ENCODE measurements around the gene PPP2R5C.

Gene PPP2R5C

GRCh38 chr14:101814934-101815333 is 53.4 kb downstream of the PPP2R5C start (continued):
- no peak for TF ChIP-seq ZFP3 (CRISPR knock-in tag; IDR thresholded peaks at IDR 0.05)

- no peak for ATAC-seq
- TF ChIP-seq POU6F1 (CRISPR knock-in tag; IDR thresholded peaks at IDR 0.05; ENCODE audit: borderline replicate concordance, low read depth) (no peak), ESRRG (CRISPR knock-in tag; IDR thresholded peaks at IDR 0.05) (no peak), GLIS3 (CRISPR knock-in tag; IDR thresholded peaks at IDR 0.05) (no peak), TOX (CRISPR knock-in tag; IDR thresholded peaks at IDR 0.05; ENCODE audit: borderline replicate concordance) (no peak)
These were observed 54.5 kb downstream of the PPP2R5C start for GRCh38 chr14:101815994-101816393.

- no peak for TF ChIP-seq ZFP30 (CRISPR knock-in tag; IDR thresholded peaks at IDR 0.05)
- TF ChIP-seq TOX (CRISPR knock-in tag; IDR thresholded peaks at IDR 0.05; ENCODE audit: borderline replicate concordance) = no peak
- TF ChIP-seq TCF4 (CRISPR knock-in tag; IDR thresholded peaks at IDR 0.05; ENCODE audit: borderline replicate concordance) = no peak
- TF ChIP-seq ZFP3 (CRISPR knock-in tag; IDR thresholded peaks at IDR 0.05) = no peak
- TF ChIP-seq ZC3H10 (CRISPR knock-in tag; IDR thresholded peaks at IDR 0.05) = no peak
- TF ChIP-seq ISL1 (CRISPR knock-in tag; IDR thresholded peaks at IDR 0.05) = no peak
- TF ChIP-seq ZNF565 (CRISPR knock-in tag; conservative IDR thresholded peaks at IDR 0.05; ENCODE audit: low read depth) = no peak
- TF ChIP-seq SNAI2 (CRISPR knock-in tag; IDR thresholded peaks at IDR 0.05) = no peak
- TF ChIP-seq RARB (CRISPR knock-in tag; IDR thresholded peaks at IDR 0.05) = no peak
- TF ChIP-seq TSHZ2 (CRISPR knock-in tag; IDR thresholded peaks at IDR 0.05) = no peak
- TF ChIP-seq GLIS3 (CRISPR knock-in tag; IDR thresholded peaks at IDR 0.05) = no peak
- TF ChIP-seq POU6F1 (CRISPR knock-in tag; IDR thresholded peaks at IDR 0.05; ENCODE audit: borderline replicate concordance, low read depth) = no peak
- no peak for TF ChIP-seq PATZ1 (CRISPR knock-in tag; IDR thresholded peaks at IDR 0.05; ENCODE audit: borderline replicate concordance)
- TF ChIP-seq BACH2 (CRISPR knock-in tag; IDR thresholded peaks at IDR 0.05; ENCODE audit: borderline replicate concordance) = no peak
- ATAC-seq = no peak
These were observed 56.0 kb downstream of the PPP2R5C start for GRCh38 chr14:101817501-101818001.

GRCh38 chr14:101819251-101819990 is 57.9 kb downstream of the PPP2R5C start:
- no peak for ATAC-seq
- TF ChIP-seq ZC3H10 (CRISPR knock-in tag; IDR thresholded peaks at IDR 0.05) (no peak), CSDC2 (CRISPR knock-in tag; IDR thresholded peaks at IDR 0.05) (no peak), CREB5 (CRISPR knock-in tag; IDR thresholded peaks at IDR 0.05; ENCODE audit: low read depth) (no peak), CSRNP3 (CRISPR knock-in tag; IDR thresholded peaks at IDR 0.05) (no peak), SNAI2 (CRISPR knock-in tag; IDR thresholded peaks at IDR 0.05) (no peak), POU6F1 (CRISPR knock-in tag; IDR thresholded peaks at IDR 0.05; ENCODE audit: borderline replicate concordance, low read depth) (no peak), PATZ1 (CRISPR knock-in tag; IDR thresholded peaks at IDR 0.05; ENCODE audit: borderline replicate concordance) (no peak), TCF4 (CRISPR knock-in tag; IDR thresholded peaks at IDR 0.05; ENCODE audit: borderline replicate concordance) (no peak), GLIS3 (CRISPR knock-in tag; IDR thresholded peaks at IDR 0.05) (no peak), ZFP3 (CRISPR knock-in tag; IDR thresholded peaks at IDR 0.05) (no peak), RARB (CRISPR knock-in tag; IDR thresholded peaks at IDR 0.05) (no peak)

Measured in SK-N-SH treated with all-trans-retinoic acid at 6 μM for 48 hours (cell line).